ENCODE data around the gene CHST8.

Gene CHST8

GRCh38 chr19:33627962-33628839 lies 6.4 kb downstream of the CHST8 start:
- no peak for TF ChIP-seq CTCF (IDR thresholded peaks at IDR 0.05; ENCODE audit: borderline replicate concordance, insufficient read depth, low read depth, low read length)
- H3K4me3 ChIP-seq (ENCODE audit: low read depth, low read length): no peak overlapping the region

GRCh38 chr19:33628921-33629825 lies 7.4 kb downstream of the CHST8 start:
- TF ChIP-seq CTCF (IDR thresholded peaks at IDR 0.05; ENCODE audit: borderline replicate concordance, insufficient read depth, low read depth, low read length): no peak
- H3K4me3 ChIP-seq (ENCODE audit: low read depth, low read length): no peak overlapping the region

GRCh38 chr19:33629826-33630375 lies 8.1 kb downstream of the CHST8 start:
- no peak overlapping the region for H3K4me3 ChIP-seq (ENCODE audit: low read depth, low read length)
- no peak for TF ChIP-seq CTCF (IDR thresholded peaks at IDR 0.05; ENCODE audit: borderline replicate concordance, insufficient read depth, low read depth, low read length)

GRCh38 chr19:33630880-33631608 lies 9.3 kb downstream of the CHST8 start:
- TF ChIP-seq CTCF (IDR thresholded peaks at IDR 0.05; ENCODE audit: borderline replicate concordance, insufficient read depth, low read depth, low read length): no peak
- no peak overlapping the region for H3K4me3 ChIP-seq (ENCODE audit: low read depth, low read length)

- no peak overlapping the region for H3K4me3 ChIP-seq (ENCODE audit: low read depth, low read length)
- TF ChIP-seq CTCF (IDR thresholded peaks at IDR 0.05; ENCODE audit: borderline replicate concordance, insufficient read depth, low read depth, low read length): no peak
Observed at GRCh38 chr19:33631609-33631973, 9.8 kb downstream of the CHST8 start.

- TF ChIP-seq CTCF (IDR thresholded peaks at IDR 0.05; ENCODE audit: borderline replicate concordance, insufficient read depth, low read depth, low read length): no peak
- H3K4me3 ChIP-seq (ENCODE audit: low read depth, low read length): no peak overlapping the region
Observed at GRCh38 chr19:33634361-33635091, 12.8 kb downstream of the CHST8 start.

All from GM12875 (cell line).